Psoas muscle (tissue), 8 donors: ENCODE data around the gene CTIF. TPM values are rescaled to one million over a fixed set of nuclear protein-coding genes. Genes with fewer than 3 reads are reported as not detected.
A peak's percentile ranks its signal among the peaks of the same experiment; 100 is the strongest.

Experiments
- ATAC-seq, 4 donors: fragments of 200-7000 bp; cut with Tn5 transposase; one replicate each; pipeline ENCODE4 v1.9.1; 2020; ENCODE audit warnings: moderate library complexity in 3 of 4, mild to moderate bottlenecking in 2 of 4
- DNase-seq, 2 donors: peaks; one replicate each; pipeline ENCODE4 v3.0.0-alpha.2; 2020
- H3K27ac ChIP-seq: fragments of 200-600 bp; one replicate; pipeline ENCODE4 v1.8.0; 2022
- H3K27me3 ChIP-seq, 3 donors: fragments of 200-600 bp in 1 of 3; one replicate each; pipeline versions ENCODE4 v1.6.1 to v1.8.0; 2013 to 2022; ENCODE audit warnings: low read length in 2 of 3, mild to moderate bottlenecking in 2 of 3, moderate library complexity in 1 of 3; ENCODE audit not compliant: insufficient read depth in 3 of 3
- H3K36me3 ChIP-seq, 2 donors: fragments of 200-600 bp in 1 of 2; one replicate each; pipeline versions ENCODE4 v1.6.1 to v1.8.0; 2013 to 2022; ENCODE audit warnings: low read depth in 1 of 2, mild to moderate bottlenecking in 1 of 2, moderate library complexity in 1 of 2; ENCODE audit not compliant: insufficient read depth in 1 of 2
- H3K4me1 ChIP-seq: fragments of 200-600 bp; one replicate; pipeline ENCODE4 v1.8.0; 2022
- H3K4me3 ChIP-seq: fragments of 200-600 bp; one replicate; pipeline ENCODE4 v1.8.0; 2022; ENCODE audit warnings: mild to moderate bottlenecking
- H3K9me3 ChIP-seq: fragments of 200-600 bp; one replicate; pipeline ENCODE4 v1.8.0; 2022
- WGBS, 3 donors: extraction: QIAGEN DNeasy Blood & Tissue Kit; methylation state at CpG; one replicate each; pipeline versions ENCODE4 v1.1.6 to v1.1.7; 2013; 5-methylcytosine and 5-hydroxymethylcytosine counted together
- intact Hi-C, 2 donors: fragments of 100-400 bp; cut with DNase I; formaldehyde crosslinking; loops; one replicate each; pipeline versions ENCODE4 v1.11.0 to v1.14.2; 2022
- polyA plus RNA-seq, 3 donors: library from polyadenylated mRNA; stranded (reverse); fragments of 200-250 nt; gene quantifications; one replicate each; pipeline ENCODE4 v1.2.3, GENCODE V29; 2013
- total RNA-seq, 4 donors: library from RNA; stranded (reverse); fragmentation: NEBNext Ultra II Directional in 2 of 4; extraction: Animal tissue kit (Norgen Biotek cat#: 25700) in 2 of 4; gene quantifications; one replicate each; pipeline versions ENCODE4 v1.2.1 to v1.2.4, GENCODE V29; 2021 to 2023
- TF ChIP-seq, protein P1 (sequence below): fragments of 200-600 bp; IDR thresholded peaks from one replicate; pipeline ENCODE4 v1.8.0; 2022; ENCODE audit warnings: antibody characterized with exemption
- donor health status: healthy with polysubstance abuse.
- donor health status: DM: no; HTN: no; CAD: no; lungs with moderate emphysema.
- donor health status: Bipolar disorder and iron deficiency.
- donor health status: healthy.
- donor health status: DM: yes; HTN: yes; CAD: no.
- donor health status: DM: no; HTN: no; CAD: no.
- donor health status: DM: no; HTN: no; CAD: no.
- donor health status: DM: yes; HTN: yes; CAD: no.

The CTIF gene
- total and polyA plus RNA-seq, 7 donors = 11.3 to 40.5 (median 26.9) TPM

DNA sequence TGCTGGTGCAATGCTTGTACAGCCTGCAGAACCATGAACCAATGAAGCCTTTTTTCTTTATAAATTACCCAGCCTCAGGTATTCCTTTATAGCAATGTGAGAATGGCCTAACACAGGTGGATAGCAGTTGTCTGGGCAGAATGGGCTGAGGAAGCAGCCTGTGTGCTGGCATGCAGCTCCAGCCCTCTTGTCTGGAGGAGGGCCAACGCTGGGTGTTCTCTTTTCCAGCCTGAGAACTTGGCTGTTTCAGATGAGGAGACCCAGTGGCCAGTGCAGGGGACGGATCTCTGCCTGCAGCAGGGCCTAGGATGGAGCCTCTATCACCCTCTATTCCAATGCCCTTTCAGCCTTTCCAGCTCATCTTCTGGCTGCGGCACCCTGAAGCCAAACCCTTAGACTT, 58.8 kb downstream of the CTIF start:
- H3K4me3 ChIP-seq = no peak overlapping the region
- TF ChIP-seq, protein P1, sequence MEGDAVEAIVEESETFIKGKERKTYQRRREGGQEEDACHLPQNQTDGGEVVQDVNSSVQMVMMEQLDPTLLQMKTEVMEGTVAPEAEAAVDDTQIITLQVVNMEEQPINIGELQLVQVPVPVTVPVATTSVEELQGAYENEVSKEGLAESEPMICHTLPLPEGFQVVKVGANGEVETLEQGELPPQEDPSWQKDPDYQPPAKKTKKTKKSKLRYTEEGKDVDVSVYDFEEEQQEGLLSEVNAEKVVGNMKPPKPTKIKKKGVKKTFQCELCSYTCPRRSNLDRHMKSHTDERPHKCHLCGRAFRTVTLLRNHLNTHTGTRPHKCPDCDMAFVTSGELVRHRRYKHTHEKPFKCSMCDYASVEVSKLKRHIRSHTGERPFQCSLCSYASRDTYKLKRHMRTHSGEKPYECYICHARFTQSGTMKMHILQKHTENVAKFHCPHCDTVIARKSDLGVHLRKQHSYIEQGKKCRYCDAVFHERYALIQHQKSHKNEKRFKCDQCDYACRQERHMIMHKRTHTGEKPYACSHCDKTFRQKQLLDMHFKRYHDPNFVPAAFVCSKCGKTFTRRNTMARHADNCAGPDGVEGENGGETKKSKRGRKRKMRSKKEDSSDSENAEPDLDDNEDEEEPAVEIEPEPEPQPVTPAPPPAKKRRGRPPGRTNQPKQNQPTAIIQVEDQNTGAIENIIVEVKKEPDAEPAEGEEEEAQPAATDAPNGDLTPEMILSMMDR = no peak
- ATAC-seq (no peak), DNase-seq (no peak)
- no peaks in the 10 kb centered on the region for H3K9me3 ChIP-seq
- H3K36me3 ChIP-seq = no peaks in the 10 kb centered on the region
- WGBS, 3 donors = 55 to 94% (median 62%) methylated on average over 3 of the region's 3 CpGs
- peak overlapping the region; percentile 19 for H3K27ac ChIP-seq
- peaks cover 84% of the 10 kb centered on the region for H3K4me1 ChIP-seq
- H3K27me3 ChIP-seq = no peaks in the 10 kb centered on the region
- intact Hi-C loops = loop anchor here in 1 of 2 donors (5.0 kb wide), 1 partner anchor 55 kb away; no protein-coding TSS in a partner anchor

DNA sequence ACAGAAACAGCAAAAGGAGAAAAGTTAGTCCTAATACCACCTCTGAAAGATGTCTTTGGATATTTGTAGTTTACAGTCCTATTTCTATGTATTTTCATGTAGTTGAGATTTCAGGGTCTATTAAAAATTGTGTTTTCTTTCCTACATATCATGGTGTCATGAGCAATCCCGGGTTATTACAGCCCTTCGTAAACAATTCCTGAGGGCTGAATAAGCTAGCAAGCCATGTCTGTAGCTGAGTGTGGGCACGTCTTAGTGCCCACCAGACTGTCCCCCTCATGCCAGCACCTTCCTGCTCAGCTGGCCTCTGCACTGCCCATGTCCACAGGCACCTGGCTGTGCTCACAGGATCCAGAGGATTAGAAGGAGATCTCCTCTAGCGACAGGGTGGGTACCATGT, 60.6 kb downstream of the CTIF start:
- Histone ChIP-seq H3K27me3 (no peaks in the 10 kb centered on the region), H3K4me1 (peaks cover 72% of the 10 kb centered on the region), H3K9me3 (no peaks in the 10 kb centered on the region), H3K36me3 (no peaks in the 10 kb centered on the region), H3K27ac (peak overlapping the region; percentile 76), H3K4me3 (no peak overlapping the region)
- WGBS, 3 donors = 92 to 96% (median 95%) methylated on average over 4 of the region's 4 CpGs
- TF ChIP-seq, protein P1 = no peak
- DNase-seq (no peak), ATAC-seq (no peak)
- intact Hi-C loops = loop anchor here in 1 of 2 donors (5.0 kb wide), 1 partner anchor 57 kb away; no protein-coding TSS in a partner anchor

DNA sequence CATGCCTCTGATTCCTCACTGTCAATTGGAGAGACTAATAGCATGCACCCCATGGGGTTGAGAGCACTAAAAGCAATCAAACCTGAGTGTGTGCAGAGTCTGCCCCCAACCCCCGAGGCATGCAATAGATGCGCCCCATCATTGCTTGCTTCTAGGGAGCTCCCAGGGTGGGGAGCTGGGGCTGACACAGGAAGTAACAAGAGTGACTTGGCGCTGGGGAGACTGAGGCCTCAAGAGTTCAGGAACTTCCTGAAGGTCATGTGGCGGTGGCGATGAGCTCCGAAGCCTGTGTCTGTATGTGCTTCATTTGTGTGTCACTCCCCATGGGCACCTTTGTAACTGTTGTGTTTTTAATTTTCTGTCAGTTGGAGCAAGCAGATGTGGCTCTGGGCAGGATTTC, 61.2 kb downstream of the CTIF start:
- H3K27me3 ChIP-seq = no peaks in the 10 kb centered on the region
- DNase-seq (no peak), ATAC-seq (no peak)
- H3K4me3 ChIP-seq = no peak overlapping the region
- H3K4me1 ChIP-seq = peaks cover 65% of the 10 kb centered on the region
- TF ChIP-seq, protein P1 = no peak
- H3K36me3 ChIP-seq = no peaks in the 10 kb centered on the region
- H3K27ac ChIP-seq = peak overlapping the region; percentile 76
- intact Hi-C loops = loop anchor here in 1 of 2 donors (5.0 kb wide), 1 partner anchor 62 kb away; no protein-coding TSS in a partner anchor
- WGBS, 3 donors = 92 to 97% (median 92%) methylated on average over 6 of the region's 6 CpGs
- H3K9me3 ChIP-seq = no peaks in the 10 kb centered on the region

DNA sequence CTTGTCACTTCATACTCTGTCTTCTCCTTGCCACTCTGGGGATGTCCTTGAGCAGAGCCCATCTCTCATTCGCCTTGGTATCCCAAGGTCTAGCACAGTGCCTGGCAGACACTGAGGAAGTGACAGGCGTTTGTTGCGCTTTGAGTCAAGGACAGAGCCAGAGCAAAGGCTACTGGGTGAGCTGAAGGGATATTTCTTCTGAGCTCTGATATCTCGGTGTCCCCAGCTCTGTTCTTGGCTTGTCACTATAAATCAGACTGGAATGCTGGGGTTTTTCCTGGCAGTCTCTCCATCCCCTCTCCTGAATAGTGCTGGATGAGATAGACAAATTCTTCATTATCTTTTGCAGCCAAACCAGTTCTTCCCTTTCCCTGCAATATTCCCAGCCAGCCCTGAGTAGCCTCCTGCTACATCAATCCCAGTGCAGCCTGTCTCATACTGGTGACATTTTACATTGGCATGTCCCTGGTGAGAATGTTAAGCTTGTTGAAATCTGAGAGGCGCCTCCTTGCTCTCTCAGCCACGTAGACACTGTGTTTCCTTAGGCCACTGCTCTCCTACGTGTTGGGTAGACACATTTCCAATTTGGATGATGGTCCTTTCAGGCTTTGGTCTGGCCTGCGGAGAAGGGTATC, 61.7 kb downstream of the CTIF start:
- no peak overlapping the region for H3K4me3 ChIP-seq
- TF ChIP-seq, protein P1 = no peak
- intact Hi-C loops = loop anchor here in 1 of 2 donors (5.0 kb wide), 1 partner anchor 62 kb away; no protein-coding TSS in a partner anchor
- H3K27ac ChIP-seq = peak overlapping the region; percentile 76
- WGBS, 3 donors = 23 to 46% (median 32%) methylated on average over 8 of the region's 8 CpGs
- ATAC-seq (peak; percentile 91 to 96 (median 92)), DNase-seq (no peak)
- H3K27me3 ChIP-seq = no peaks in the 10 kb centered on the region
- no peaks in the 10 kb centered on the region for H3K9me3 ChIP-seq
- H3K4me1 ChIP-seq = peaks cover 60% of the 10 kb centered on the region
- H3K36me3 ChIP-seq = no peaks in the 10 kb centered on the region
